HG02678 (cell line): Measurements from ENCODE around the gene ZBTB24.

Experiments used
- ATAC-seq: cut with Tn5 transposase; IDR thresholded peaks from one replicate; pipeline ENCODE4 v1.9.1; 2021; ENCODE audit warnings: mild to moderate bottlenecking, moderate library complexity; ENCODE audit not compliant: unreplicated experiment

Gene ZBTB24

DNA sequence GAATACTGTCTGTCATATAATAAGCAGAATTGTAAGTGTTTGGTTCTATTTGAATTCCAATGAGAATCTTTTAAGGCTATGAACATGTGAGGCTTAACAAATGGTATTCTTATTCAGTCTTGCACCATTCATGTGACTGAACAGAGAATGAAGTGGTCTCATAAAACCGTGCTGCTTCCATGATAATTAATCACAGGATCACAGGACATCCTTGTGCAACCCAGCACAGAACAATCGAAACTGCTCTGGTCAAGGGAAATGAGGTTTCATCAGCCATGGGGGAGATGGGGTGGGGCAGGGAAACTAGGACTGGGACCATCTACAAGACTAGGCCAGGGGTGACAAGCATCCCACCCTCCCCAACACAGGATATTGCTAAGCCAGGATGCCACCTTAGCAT lies 48.6 kb downstream of the ZBTB24 start:
- ATAC-seq: no peak

GRCh38 chr6:109429496-109429895 lies 53.5 kb downstream of the ZBTB24 start:
- ATAC-seq: no peak

- ATAC-seq: no peak
These were observed 54.0 kb downstream of the ZBTB24 start for GRCh38 chr6:109428889-109429477.

GRCh38 chr6:109424946-109425345 lies 58.1 kb downstream of the ZBTB24 start:
- no peak for ATAC-seq

GRCh38 chr6:109421184-109421583 lies 61.8 kb downstream of the ZBTB24 start:
- ATAC-seq: no peak

DNA sequence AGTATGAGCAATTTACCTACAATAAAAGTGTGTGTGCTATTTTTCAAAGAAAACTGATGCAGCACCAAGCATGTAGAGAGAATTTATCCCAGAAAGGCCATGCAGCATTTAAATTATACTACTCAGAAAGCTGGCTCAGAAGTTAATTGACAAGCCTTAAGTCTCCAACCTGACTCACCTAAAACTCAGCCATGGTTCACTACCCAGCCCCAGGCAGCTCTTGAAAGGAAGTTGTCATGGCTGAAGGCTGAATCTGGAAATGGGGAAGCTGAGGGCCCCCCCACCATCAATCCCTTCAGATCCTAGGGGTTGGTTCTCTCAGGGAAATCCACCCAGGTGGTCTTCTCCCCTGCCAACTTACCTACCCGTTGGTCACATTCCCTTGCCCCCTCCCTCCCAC lies 62.3 kb downstream of the ZBTB24 start:
- ATAC-seq: no peak

DNA sequence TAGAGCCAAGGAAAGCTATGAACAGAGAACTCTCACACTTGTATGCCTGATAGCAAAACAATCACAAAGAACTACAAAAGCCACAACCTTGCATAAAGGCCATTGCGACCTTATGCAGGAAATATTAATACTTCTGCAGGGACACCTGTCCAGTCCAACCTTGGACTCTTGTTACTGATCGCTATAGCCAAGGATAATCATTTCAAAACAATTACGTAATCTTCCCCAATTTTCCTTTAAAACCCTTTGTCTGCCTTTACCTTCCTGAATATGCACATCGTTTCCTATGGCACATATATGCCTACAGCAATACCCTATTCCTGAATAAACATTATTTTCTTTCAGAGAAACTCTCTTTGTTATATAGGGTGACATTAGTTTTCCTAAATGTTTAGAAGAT lies 65.4 kb downstream of the ZBTB24 start:
- no peak for ATAC-seq
